ENCODE data around the gene HTT.

Gene HTT

DNA sequence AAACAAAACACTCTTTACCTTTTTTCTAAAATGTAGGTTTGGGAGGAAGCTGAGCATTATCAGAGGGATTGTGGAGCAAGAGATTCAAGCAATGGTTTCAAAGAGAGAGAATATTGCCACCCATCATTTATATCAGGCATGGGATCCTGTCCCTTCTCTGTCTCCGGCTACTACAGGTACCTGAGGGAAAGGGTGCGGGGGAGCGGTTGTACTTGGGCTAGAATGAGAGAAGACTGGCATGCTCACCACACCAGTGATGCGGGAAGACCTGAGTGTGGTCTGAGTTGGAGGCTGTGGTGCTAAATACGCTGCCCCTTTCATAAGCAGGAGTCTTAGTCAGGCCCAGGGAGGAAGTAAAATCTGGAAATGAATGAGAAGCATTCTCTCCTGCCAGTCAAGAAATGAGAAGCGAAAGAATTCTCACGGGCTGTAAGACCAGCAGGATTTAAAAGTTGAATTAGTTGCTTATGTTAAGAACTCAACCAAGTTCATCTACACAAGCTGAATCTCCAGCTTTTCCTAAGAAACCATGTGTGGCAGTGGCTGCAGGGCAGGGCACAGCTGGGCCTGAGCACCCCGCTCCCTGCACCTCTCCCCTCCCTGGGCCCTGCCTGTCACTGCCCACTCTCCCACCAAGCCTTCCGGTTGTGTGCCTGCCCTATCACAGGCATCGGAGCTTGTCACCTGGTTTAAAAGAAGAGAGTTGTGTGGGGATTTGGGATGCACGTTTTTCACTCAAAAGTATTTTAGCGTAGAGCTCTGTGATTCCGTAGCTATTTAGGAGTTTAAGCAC, 149.7 kb downstream of the HTT start:
- no peaks in the 10 kb centered on the region for H3K9me2 ChIP-seq (replicated peaks; ENCODE audit: control insufficient read depth, low read length)
- H3K4me2 ChIP-seq (ENCODE audit: low read length) = no peak overlapping the region
- H4K20me1 ChIP-seq (ENCODE audit: control insufficient read depth, insufficient read depth, low read depth, low read length) = no peaks in the 10 kb centered on the region
- H3K4me1 ChIP-seq (ENCODE audit: control insufficient read depth, low read length) = no peaks in the 10 kb centered on the region
- no peaks in the 10 kb centered on the region for H3K27me3 ChIP-seq (ENCODE audit: control insufficient read depth, low read length)
- H3K4me3 ChIP-seq (ENCODE audit: low read length) = no peak overlapping the region
- no peaks in the 10 kb centered on the region for H3K79me2 ChIP-seq (ENCODE audit: control insufficient read depth, low read length)
- no peak overlapping the region for H3K27ac ChIP-seq (ENCODE audit: low read depth, low read length)
- peaks cover 89% of the 10 kb centered on the region for H3K36me3 ChIP-seq (ENCODE audit: control insufficient read depth, low read length)
- TF ChIP-seq, protein P1, sequence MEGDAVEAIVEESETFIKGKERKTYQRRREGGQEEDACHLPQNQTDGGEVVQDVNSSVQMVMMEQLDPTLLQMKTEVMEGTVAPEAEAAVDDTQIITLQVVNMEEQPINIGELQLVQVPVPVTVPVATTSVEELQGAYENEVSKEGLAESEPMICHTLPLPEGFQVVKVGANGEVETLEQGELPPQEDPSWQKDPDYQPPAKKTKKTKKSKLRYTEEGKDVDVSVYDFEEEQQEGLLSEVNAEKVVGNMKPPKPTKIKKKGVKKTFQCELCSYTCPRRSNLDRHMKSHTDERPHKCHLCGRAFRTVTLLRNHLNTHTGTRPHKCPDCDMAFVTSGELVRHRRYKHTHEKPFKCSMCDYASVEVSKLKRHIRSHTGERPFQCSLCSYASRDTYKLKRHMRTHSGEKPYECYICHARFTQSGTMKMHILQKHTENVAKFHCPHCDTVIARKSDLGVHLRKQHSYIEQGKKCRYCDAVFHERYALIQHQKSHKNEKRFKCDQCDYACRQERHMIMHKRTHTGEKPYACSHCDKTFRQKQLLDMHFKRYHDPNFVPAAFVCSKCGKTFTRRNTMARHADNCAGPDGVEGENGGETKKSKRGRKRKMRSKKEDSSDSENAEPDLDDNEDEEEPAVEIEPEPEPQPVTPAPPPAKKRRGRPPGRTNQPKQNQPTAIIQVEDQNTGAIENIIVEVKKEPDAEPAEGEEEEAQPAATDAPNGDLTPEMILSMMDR (IDR thresholded peaks at IDR 0.05; ENCODE audit: low read depth, low read length, poor library complexity, severe bottlenecking) = no peak
- TF ChIP-seq EZH2phosphoT487 (IDR thresholded peaks at IDR 0.05; ENCODE audit: borderline replicate concordance, low read length) = no peak
- no peaks in the 10 kb centered on the region for H3F3A ChIP-seq (ENCODE audit: control insufficient read depth, insufficient read depth)
- H3K9me3 ChIP-seq (ENCODE audit: control insufficient read depth, insufficient read depth, low read length) = no peaks in the 10 kb centered on the region

DNA sequence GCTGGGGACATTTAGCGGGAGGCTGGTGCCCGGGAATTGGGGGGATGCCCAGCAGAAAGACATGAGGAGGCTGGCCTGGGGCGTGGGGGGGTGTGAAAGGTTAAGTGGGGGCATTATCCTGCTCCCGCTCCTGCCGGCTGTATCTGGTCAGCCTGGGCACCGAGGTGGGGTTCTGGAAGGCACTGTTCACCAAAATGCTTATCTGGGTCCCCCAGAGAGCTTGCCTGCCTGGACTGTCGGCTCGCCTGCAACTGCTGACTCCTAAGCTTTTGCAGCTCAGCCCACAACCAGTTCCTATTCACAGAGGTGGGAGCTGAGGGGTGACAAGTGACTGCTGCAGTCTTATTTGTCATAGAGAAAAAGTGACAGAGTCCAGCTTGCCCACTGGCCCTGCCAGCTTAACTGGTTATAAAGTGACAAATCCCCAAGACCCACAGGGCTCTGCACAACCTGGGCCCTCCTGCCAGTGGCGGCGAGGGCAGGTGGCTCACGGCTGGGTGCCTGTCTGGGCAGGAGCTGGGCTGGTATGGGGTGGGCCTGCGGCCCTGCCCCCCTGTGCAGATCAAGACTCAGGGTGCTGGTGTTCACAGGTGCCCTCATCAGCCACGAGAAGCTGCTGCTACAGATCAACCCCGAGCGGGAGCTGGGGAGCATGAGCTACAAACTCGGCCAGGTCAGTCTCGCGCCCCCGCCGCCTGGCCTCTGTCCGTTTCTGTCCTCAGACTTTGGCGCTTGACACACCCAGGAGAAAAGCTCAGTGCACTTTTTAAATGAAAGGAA, 150.8 kb downstream of the HTT start:
- no peaks in the 10 kb centered on the region for H3K79me2 ChIP-seq (ENCODE audit: control insufficient read depth, low read length)
- H3K36me3 ChIP-seq (ENCODE audit: control insufficient read depth, low read length) = peaks cover 89% of the 10 kb centered on the region
- H3K27ac ChIP-seq (ENCODE audit: low read depth, low read length) = no peak overlapping the region

DNA sequence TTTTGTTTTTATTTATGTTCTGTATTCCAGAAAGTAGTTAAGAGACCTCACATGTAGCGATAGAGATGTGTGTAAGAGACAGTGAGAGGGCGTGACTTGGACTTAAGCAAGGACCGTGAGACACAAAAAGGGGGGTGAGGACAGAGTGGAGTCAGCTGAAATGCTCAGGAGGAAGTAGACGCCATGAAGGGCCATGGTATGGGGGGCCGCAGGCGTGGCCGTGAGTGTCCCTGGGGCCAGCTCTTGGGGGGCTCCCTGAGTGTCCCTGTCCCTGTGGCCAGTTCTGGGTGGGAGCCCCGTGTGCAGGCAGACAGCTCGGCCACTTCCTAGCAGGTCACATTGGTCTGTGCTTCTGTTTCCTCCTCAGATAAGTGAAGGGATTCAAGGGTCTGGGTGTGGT, 151.5 kb downstream of the HTT start:
- Histone ChIP-seq H3K4me1 (ENCODE audit: control insufficient read depth, low read length) (no peaks in the 10 kb centered on the region), H3K9me3 (ENCODE audit: control insufficient read depth, insufficient read depth, low read length) (no peaks in the 10 kb centered on the region), H3K27ac (ENCODE audit: low read depth, low read length) (no peak overlapping the region), H4K20me1 (ENCODE audit: control insufficient read depth, insufficient read depth, low read depth, low read length) (no peaks in the 10 kb centered on the region), H3K27me3 (ENCODE audit: control insufficient read depth, low read length) (no peaks in the 10 kb centered on the region), H3K36me3 (ENCODE audit: control insufficient read depth, low read length) (peaks cover 89% of the 10 kb centered on the region), H3K79me2 (ENCODE audit: control insufficient read depth, low read length) (no peaks in the 10 kb centered on the region), H3K4me2 (ENCODE audit: low read length) (no peak overlapping the region), H3K4me3 (ENCODE audit: low read length) (no peak overlapping the region), H3K9me2 (replicated peaks; ENCODE audit: control insufficient read depth, low read length) (no peaks in the 10 kb centered on the region), H3F3A (ENCODE audit: control insufficient read depth, insufficient read depth) (no peaks in the 10 kb centered on the region)
- TF ChIP-seq EZH2phosphoT487 (IDR thresholded peaks at IDR 0.05; ENCODE audit: borderline replicate concordance, low read length) = no peak
- TF ChIP-seq, protein P1 (IDR thresholded peaks at IDR 0.05; ENCODE audit: low read depth, low read length, poor library complexity, severe bottlenecking) = no peak

More for the DNA sequence above, 150.8 kb downstream of the HTT start:
- no peaks in the 10 kb centered on the region for H3K9me3 ChIP-seq (ENCODE audit: control insufficient read depth, insufficient read depth, low read length)
- no peaks in the 10 kb centered on the region for H3K4me1 ChIP-seq (ENCODE audit: control insufficient read depth, low read length)
- H4K20me1 ChIP-seq (ENCODE audit: control insufficient read depth, insufficient read depth, low read depth, low read length) = no peaks in the 10 kb centered on the region
- H3K27me3 ChIP-seq (ENCODE audit: control insufficient read depth, low read length) = no peaks in the 10 kb centered on the region
- no peak for TF ChIP-seq EZH2phosphoT487 (IDR thresholded peaks at IDR 0.05; ENCODE audit: borderline replicate concordance, low read length)
- TF ChIP-seq, protein P1 (IDR thresholded peaks at IDR 0.05; ENCODE audit: low read depth, low read length, poor library complexity, severe bottlenecking) = no peak
- no peak overlapping the region for H3K4me3 ChIP-seq (ENCODE audit: low read length)
- no peaks in the 10 kb centered on the region for H3K9me2 ChIP-seq (replicated peaks; ENCODE audit: control insufficient read depth, low read length)
- no peaks in the 10 kb centered on the region for H3F3A ChIP-seq (ENCODE audit: control insufficient read depth, insufficient read depth)
- no peak overlapping the region for H3K4me2 ChIP-seq (ENCODE audit: low read length)
